Measurements from ENCODE around the gene UQCRC2.
A peak's percentile ranks its signal among the peaks of the same experiment; 100 is the strongest.
"Not testable (repeated sequence)": the region's sequence is repeated elsewhere in the genome, so short reads cannot be mapped to it uniquely, and the experiment has no call there.

The UQCRC2 gene

DNA sequence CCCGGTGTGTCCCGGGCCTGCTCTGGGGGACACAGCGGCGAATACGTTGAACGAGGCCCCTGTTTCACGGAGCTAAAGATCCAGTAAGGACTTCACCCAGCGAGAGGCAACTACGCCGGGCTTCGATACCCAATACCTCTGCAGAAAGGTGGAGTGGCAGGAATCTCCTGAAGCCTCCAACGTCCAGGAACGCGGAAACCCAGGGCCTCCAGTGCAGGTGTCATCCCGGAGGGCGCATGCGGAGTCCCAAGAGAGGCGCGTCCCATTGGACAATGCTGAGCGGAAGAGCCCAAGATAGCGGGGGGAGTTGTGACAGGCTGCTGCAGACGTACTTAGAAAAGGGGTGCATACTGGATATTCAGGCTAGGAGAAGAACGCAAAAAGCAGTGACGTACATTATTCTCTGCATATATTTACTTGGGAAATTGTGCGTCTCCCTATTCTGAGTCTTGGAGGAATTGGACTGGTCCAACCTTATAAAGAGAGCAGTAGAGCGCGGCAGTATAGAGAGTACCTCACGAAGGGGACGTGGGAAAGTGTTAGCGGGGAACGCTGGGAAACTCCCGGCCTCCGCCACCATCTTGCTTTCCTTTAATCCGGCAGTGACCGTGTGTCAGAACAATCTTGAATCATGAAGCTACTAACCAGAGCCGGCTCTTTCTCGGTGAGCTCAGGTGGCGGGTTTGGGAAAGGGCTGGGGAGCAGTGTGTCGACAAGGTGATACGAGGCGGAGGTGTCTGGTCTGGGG, at the start of gene UQCRC2:
UQCRC2 (plus strand) TSS at position 569 of the 748 bp plus-strand sequence; CDS start at position 632, 63 bp downstream.
- peak; percentile 92 to 99 for DNase-seq

DNA sequence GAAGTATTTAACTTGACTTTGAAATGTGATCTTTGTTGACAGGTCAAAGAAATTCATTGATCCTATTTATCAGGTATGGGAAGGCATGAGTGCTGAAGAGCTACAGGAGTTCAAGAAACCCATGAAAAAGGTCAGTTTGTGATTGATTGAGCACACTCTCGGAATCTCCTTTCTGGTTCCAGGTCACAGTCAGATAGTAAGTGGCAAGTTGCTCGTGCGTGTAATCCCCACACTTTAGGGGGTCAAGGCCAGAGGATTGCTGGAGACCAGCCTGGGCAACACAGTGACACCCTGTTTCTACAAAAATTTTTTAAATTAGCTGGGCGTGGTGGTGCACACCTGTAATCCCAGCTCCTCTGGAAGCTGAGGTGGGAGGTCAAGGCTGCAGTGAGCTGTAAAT, 20.5 kb upstream of the UQCRC2 start:
- DNase-seq, result not testable (repeated sequence)

DNA sequence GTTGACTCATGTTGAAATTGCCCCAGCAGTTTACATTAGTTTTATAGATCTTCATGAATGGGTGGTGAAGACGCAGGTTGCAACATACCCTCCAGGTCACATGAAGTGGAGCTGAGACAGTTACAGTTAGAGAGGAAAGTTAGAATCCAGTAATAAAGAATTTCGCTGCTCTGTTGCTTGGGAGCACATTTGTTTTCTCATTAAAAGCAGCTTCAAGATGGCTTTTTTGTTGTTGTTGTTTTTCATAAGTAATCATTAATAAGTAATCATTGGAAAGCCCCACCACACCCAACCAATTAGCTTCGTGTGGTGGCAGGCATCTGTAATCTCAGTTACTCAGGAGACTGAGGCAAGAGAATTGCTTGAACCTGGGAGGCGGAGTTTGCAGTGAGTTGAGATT, 19.8 kb upstream of the UQCRC2 start:
- DNase-seq, result not testable (repeated sequence)

DNA sequence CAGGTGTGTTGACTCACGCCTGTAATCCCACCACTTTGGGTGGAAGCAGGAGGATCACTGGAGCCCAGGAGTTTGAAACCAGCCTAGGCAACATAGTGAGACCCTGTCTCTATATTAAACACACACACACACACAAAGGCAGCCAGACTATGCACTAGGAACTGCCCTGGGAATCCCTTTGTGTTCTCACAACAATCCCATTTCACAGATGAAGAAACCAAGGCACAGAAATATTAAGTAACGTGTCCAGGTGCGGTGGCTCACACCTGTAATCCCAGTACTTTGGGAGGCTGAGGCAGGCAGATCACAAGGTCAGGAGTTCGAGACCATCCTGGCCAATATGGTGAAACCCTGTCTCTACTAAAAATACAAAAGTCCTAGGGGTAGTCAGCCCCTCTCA, 19.4 kb upstream of the UQCRC2 start:
- not testable (repeated sequence) for DNase-seq

DNA sequence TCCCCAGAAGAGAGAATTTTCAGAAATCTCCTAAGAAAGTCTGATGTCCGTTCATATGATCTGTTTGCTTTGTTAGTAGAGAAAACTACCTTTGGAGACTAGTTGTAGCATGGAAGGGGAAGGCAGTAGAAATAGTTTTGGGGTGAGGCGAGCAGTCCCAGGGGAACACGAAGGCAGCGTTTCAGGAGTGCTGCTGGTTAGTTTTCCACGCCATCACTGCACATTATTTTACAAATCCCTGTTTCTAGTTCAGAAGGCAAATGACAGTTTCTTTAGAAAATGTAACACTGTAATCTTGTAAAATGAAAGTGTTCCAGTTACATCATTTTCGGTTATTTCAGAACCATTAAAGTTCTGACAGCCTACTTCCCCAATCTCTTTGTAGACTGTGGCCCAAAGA, 16.9 kb upstream of the UQCRC2 start:
- DNase-seq, result not testable (repeated sequence)

DNA sequence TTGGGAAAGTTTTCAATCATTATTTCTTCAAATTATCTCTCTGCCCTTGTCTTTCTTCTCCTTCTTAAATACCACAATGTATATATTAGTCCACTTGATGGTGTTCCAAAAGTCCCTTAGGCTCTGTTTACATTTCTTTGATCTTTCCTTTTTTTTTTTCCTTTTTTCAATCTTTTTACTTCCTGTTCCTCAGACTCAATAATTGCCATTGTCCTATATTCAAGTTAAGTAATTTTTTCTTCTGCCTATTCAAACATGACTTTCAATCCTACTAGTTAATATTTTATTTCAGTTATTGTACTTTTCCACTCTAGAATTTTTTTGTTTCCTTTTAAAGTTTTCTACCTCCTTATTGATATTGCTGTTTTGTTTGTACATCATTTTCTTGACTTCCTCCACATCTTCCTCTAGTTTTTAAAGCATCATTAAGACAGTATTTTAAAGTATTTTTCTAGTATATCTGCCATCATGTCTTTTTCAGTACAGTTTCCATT, 15.8 kb upstream of the UQCRC2 start:
- DNase-seq, result no peak

DNA sequence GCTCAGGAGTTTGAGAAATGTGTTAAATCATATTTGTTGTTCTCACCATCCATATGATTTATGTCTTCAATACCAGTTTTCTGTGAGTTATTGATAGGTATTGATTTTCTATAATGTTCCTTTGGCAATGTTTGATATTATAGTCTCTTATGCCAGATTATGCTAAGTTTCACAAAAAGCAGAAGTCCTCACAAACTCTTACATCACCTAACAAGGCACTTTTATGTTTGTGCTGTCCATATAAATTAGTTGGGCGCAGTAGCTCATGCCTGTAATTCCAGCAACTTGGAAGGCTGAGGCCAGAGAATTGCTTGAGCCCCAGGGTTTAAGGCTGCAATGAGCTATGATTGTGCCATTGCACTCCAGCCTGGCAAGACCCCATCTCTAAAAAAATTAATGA, 12.6 kb upstream of the UQCRC2 start:
- DNase-seq, result no peak

DNA sequence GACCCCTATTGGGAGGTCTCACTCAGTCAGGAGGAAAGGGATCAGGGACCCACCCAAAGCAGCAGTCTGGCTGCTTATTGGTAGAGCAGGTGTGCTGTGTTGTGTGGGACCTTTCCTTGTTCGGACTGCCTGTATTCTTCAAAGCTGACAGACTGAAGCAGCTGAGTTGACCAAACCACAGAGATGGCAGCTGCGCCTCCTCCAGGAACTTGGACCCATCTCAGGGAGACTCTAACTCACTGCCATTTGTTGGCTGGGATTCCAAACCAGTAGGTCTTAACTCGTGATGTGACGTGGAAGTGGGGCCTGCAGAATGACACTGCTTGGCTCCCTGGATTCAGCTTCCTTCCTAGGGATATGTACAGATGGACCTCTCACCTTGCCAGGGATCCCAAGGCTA, 9.6 kb upstream of the UQCRC2 start:
- no peak for DNase-seq

DNA sequence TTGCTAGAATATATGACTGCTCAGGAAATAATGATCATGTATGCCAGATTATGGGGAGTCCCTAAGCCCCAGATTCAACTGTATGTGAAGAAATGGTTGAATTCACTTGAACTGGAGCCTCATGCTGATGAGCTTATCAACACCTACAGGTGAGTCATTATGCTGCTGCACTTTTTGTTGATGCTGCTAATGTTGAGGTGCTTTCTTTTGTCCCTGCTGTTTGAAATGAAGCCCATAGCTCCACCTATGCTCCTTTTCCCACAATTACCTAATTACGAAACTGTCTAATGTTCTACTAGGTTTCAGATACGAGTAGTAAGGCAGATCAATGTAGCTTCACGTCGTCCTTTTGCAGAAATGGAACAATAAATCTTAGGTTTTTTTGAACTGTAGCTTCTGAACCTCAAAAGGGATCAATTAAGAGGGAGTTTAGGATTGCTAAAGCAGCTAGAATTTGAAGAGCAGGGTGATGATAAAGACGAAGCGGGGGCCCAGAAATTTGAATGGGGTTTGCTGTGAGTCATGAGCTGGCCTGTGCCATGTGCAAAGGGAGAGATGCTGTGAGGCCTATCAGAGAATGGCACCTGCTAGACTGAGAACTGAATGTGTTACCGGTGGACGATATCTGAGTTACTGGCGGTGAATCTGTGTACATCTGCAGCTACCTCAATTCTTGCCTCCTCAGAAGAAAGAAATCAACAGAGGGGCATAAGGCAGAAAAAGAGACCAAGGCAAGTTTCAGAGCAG, 6.1 kb upstream of the UQCRC2 start:
- no peak for DNase-seq

DNA sequence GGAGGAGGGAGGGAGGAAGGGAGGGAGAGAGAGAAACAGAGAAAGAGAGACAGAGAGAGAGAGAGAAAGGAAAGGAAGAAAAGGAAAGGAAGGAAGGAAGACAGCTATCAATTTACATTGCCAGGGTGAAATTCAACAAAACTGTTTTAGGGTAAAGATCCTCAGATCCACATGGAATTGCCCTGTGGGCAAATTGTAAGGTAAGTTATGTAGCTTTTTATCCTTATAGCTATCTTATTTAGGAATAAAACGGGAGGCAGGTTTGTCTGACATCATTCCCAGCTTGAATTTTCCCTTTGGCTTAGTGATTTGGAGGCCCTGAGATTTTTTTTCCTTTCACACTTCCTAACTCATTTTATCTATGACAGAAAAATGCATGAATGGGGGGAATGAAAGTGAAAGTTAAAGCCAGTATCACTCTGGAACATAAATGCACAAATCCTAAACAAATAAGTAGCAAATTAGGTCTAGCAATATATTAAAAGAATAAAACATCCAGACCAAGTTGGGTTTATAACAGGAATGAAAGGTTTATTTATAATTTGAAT, 3.4 kb upstream of the UQCRC2 start:
- DNase-seq, result no peak

DNA sequence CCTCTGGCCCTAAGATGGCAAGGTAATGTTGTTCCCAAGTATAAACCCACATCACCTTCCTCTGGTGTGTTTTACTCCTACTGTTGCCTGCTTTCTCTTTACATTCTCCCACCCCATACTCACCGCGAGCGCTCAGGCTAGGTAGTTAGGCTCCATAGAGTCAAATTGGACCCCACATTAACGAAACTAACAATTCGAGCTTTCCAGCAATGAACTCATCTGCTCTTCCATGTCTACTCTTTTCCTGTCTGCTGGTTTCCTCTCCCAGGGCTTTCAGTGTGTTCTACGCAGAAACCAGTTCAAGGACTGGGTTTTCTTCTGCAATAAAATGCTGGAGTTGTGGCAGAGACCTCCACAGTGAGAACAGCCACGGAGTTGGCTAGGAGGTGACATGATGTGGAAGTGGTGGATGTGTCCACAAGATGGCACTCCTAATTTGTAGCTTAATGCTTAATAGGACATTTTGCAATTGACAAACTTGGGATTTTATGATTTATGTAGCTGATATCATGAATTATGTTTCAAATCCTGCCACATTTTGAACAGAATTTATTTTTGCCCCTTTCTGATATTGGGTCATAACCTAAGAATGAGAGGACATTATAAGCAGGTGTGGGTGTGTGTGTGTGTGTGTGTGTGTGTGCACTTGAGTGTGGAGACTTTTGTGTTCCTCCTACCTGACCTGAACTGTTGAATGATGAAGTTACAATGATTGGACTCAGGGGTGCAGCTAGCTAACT, 2.2 kb upstream of the UQCRC2 start:
- peak in 1 of 2 experiments; percentile 11 for DNase-seq

DNA sequence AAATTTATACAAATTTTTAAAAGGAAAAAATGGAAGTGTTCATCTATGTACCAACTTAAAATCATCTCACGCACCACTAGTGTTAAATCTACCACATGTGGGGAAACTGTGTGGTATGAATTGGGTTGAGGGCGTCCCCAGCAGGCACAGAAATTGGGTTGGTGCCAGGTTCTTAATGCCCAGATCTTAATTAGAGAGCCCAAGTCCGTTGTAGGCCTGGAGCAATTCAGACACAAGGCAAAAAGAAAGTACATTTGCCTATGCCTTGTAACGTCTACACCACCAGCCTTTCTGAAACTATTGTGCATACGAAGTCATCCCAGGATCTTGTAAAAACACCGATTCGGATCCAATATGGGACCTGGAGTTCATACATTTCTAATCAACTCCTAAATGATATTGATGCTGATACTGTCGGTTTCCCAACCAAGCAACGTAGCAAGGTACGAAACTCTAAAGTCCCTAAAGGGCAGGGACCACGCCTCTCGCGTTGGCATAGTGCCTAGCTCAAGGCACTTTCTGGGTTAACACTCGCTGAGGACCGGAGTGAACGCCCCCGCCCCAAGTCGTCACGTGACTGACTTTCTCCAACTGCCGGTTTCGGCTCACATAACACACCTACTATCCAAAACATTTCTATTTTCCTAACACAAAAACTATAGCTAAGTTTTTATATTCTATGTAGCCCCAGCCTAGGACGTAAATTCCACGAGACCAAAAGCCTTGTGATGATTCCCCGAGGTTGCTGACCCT, 945 bp upstream of the UQCRC2 start:
- peak; percentile 48 to 63 for DNase-seq

DNA sequence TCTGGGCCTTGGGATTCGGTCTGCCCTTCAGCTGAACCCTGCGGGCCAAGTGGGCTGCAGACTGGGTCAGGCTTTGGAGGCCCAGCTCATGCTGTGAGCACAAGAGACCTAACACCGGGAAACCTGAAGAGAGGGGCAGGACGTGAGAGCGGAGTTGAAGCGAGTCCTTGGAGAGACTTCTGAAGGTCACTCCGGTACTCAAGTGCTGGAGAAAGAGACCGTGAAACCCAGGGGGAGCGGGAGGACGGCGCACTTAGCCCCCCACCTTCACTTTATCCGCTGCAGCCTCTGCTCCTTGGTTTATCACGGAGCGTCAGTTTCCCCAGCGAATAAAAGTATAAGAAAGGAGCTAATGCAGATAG, 361 bp downstream of the UQCRC2 start:
- no peak for DNase-seq

DNA sequence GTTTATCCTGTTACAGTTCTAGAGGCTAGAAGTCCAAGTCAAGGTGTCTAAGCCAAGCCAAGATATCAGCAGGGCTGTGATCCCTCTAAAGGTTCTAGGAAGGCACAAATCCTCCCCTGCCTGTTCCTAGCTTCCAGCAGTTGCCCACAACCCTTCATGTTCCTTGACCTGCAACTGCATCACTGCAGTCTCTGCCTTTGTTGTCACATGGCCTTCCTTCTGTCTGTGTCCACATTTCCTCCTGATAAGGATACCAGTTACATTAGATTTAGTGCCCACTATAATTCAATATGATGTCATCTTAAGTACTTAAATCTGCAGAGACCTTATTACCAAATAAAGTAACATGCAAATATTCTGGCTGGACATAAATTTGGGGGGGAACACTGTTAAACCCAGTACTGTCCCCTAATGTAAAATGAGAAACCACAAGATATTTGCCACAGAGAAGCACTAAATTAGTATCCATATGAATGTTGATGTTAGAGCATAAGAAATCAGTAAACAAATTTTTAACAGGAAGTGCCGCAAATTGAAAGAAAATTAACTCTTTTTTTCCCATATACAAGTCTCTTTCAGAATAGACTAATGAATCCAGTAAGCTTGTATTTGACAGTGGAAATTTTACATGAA, 4.7 kb downstream of the UQCRC2 start:
- DNase-seq, result no peak

DNA sequence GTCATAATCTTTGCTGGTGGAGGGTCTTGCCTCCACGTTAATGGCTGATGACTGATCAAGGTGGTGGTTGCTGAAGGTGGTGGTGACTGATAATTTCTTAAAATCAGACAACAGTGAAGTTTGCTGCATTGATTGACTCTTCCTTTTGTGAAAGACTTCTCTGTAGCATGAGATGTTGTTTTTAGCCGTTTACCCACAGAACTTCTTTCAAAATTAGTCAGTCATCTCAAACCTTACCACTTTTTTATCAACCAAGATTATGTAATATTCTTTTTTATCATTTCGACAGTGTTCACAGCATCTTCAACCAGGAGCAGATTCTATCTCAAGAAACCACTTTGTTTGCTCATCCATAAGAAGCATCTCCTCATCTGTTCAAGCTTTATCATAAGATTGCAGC, 5.9 kb downstream of the UQCRC2 start:
- DNase-seq, result no peak

DNA sequence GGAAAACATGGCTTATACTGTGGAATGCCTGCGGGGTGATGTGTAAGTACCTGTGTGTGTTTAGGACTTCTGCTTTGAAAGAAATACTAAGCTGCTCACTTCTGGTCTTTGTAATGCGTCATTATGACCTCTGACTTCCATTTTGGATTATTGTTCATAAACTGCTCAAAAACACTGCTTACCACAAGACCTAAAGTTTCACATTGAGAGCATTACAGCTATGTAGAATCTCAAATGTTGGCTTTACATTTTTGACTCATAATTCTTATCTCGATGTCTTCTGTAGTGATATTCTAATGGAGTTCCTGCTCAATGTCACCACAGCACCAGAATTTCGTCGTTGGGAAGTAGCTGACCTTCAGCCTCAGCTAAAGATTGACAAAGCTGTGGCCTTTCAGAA, 9.3 kb downstream of the UQCRC2 start:
- no peak for DNase-seq

DNA sequence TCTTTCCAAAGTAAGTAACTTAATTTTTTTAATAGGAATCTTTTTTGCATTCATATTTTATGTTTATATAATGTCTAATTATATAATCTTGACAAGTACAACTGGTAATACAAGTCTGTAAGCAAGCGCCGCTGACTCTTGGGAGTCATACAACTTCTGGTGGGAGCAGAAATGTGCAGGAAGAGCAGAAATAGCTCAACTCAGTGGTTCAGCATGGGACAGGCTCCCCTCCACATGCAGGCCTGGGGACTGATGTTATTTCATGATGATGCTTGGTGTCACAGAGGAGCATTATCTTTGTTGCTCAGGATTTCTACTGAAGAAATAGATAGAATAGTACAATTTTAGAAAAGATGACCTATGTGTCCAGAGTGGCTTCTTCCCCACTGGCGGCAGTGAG, 10.7 kb downstream of the UQCRC2 start:
- no peak for DNase-seq

DNA sequence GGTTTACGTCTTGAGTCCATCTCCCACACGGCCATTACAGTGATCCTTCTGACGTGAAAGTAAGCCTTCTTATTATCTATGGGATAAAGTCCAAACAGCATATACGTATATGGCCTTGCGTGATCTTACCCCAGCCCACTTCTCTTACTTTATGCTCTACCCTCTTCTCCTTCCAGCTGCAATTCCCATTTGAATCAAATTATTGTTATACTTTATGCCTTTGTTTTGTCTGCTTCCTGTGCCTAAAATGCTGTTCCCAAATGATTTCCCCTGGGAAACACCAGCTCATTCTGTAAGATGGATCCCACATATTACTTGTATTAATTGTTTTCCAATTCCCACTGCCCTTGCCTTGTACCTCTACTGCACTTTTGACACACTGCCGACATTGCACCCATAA, 11.2 kb downstream of the UQCRC2 start:
- no peak for DNase-seq

DNA sequence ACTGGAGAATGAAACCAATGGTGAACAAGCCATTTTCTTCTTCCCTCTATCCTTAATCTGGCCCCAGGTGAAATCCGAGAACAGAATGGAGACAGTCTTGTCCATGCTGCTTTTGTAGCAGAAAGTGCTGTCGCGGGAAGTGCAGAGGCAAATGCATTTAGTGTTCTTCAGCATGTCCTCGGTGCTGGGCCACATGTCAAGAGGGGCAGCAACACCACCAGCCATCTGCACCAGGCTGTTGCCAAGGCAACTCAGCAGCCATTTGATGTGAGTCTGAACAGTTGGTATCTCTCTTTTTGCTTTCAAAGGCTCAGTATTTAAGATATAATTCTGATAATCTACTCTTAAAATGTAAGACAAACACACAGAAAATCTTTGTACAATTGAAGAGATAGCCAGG, 18.7 kb downstream of the UQCRC2 start:
- no peak for DNase-seq

DNA sequence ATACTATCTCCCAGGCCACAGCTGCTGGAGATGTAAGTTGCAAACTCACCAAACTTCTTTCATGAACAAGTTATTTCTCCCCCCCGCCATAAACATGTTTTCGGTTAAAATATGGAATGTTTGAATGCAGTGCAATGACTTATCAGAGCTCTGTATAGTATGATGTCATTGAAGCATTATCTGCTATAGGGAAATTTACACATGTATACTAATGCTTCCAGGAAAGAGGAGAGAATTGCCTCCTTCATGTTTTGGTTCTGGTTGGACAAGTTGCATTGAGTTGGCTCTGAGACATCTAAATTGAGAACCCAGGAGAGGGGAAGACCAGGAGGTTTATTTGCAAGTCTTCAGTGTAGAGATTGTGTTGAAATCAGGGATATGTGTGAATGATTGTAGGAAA, 20.8 kb downstream of the UQCRC2 start:
- no peak for DNase-seq

DNA sequence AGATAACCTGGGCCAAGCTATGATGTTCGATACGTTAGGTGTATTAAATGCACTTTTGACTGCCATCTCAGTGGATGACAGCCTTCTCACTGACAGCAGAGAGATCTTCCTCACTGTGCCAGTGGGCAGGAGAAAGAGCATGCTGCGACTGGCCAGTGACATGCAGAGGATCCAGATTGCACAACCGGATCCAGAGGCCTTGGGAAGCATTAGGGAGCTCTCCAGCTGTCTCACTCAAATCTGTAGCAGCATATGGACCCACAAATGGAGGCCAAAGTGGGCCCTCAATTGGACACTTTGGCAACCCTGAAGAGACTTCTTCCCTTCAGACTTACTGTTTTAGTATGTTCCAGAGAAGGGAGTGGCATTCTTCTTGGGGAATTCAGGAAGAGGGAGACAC, 26.9 kb downstream of the UQCRC2 start:
- no peak for DNase-seq

DNA sequence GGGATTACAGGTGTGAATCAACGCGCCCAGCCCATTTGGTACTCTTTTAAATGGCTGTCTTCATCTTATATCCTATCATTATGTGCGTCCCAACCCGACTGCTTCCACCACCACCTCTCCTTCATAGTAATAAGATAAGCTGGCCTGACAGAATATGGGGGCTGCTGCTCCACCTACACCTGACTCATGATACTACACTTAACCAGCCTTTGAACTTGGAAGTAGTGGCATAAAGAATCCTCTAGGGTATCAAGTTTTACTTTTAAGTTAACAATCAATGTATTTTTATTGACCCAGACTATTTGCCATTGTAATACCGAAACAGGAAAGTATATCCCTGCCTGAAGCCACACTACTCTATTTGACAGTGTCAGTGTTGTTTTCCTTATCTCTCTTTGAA, 28.9 kb downstream of the UQCRC2 start:
- DNase-seq, result no peak

Data from NCI-H1930 (cell line).